ENCODE measurements around the gene SLC7A6. TPM values are rescaled to one million over a fixed set of nuclear protein-coding genes. Genes with fewer than 3 reads are reported as not detected.

SLC7A6 gene
- total and polyA plus RNA-seq, 2 of the 13 experiments (the other 11 are each of a cell fraction or from before 2014, with no cell fraction given): 35.8 to 70.8 TPM

DNA sequence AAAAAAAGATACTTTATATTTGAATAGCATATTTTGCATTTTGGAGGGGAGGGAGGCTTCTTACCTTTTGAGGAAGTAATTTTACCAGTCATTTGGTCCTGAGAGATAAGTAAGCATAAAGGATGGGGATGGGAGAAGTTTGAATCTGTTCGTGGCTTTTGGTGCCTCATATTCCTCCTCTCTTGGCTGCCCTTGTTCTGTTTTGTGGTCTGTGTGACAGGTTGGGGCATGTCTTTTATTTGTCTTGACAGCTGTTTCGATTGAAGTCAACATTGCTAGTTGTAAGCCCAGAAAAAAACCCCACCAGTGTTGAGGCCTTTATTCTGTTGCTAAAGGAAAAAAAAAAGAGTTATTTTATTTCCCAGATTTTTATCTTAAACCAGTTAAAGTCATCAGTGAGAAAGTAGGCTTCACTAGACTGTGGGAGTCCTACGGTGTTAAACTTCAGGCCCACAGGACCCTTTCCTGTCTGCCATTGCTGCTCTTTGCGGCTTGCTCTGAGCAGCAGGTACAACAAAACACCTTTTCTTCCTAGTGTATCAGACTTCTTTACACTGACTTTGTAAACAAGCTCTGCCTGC lies 11.4 kb downstream of the SLC7A6 start (continued):
- no peak for TF ChIP-seq ZNF841 (CRISPR knock-in tag; IDR thresholded peaks at IDR 0.05; ENCODE audit: borderline replicate concordance)

DNA sequence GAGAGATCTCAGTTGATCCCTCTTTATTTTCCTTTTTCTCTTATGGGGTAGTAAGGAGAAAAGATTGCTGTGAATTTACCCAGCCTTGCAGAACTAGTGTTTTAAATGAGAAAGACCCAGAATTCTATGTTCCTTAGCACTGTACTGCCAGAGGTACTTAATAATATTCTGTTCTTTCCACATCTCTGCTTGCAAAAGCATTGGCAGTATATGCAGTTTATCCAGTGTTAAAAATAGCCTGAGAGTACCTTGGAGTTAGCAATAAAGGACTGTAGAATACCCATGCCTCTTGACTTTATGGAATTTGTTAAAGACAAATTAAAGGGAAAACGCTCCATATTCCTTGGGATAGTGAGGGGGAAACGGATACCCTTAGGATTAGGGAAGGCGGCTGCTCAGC lies 11.9 kb downstream of the SLC7A6 start:
- peaks cover 67% of the 10 kb centered on the region for H3K4me1 ChIP-seq (ENCODE audit: insufficient read depth, low read length)
- peak overlapping the region; percentile 48; the same call in 1 of the 2 replicates for H3K4me2 ChIP-seq (ENCODE audit: low read depth, low read length)
- in situ Hi-C loops (cut with HindIII; ENCODE audit: extremely low pct_ligation_motif_present, low pct_unique_long_range_greater_than_20kb): no loop called here
- TF ChIP-seq ZMAT3 (CRISPR knock-in tag; conservative IDR thresholded peaks at IDR 0.05): no peak
- TF ChIP-seq ZSCAN21 (CRISPR knock-in tag; IDR thresholded peaks at IDR 0.05; ENCODE audit: borderline replicate concordance): no peak
- TF ChIP-seq HNRNPLL (IDR thresholded peaks at IDR 0.05; ENCODE audit: low read depth, low read length, poor library complexity, severe bottlenecking): no peak
- TF ChIP-seq CBX2 (IDR thresholded peaks at IDR 0.05; ENCODE audit: low read depth, low read length): no peak
- TF ChIP-seq CBX2 (CRISPR knock-in tag; IDR thresholded peaks at IDR 0.05; ENCODE audit: low read depth): no peak
- TF ChIP-seq ZFP41 (CRISPR knock-in tag; IDR thresholded peaks at IDR 0.05; ENCODE audit: borderline replicate concordance): no peak
- TF ChIP-seq FOXP1 (IDR thresholded peaks at IDR 0.05): no peak
- TF ChIP-seq FOXP1 (CRISPR knock-in tag; IDR thresholded peaks at IDR 0.05): no peak
- peaks cover 20 to 41% of the 10 kb centered on the region in 2 experiments for H3K36me3 ChIP-seq (replicated peaks in 1 of 2; ENCODE audit: control insufficient read depth in 1 of 2, insufficient read depth in 2 of 2, low read length in 2 of 2)
- H3K4me3 ChIP-seq (replicated peaks in 1 of 3; ENCODE audit: insufficient read depth in 1 of 3, low read depth in 2 of 3, low read length in 3 of 3): no peak overlapping the region
- DNase-seq (ENCODE audit: low spot score): no peak
- H3K27me3 ChIP-seq (ENCODE audit: control insufficient read depth in 1 of 2, insufficient read depth in 2 of 2, low read length in 2 of 2): no peaks in the 10 kb centered on the region
- peak overlapping the region; percentile 52 for H3K27ac ChIP-seq (ENCODE audit: extremely low read length, insufficient read depth, low read length)
- peak overlapping the region; percentile 27; the same call in 1 of the 2 replicates for H3K9ac ChIP-seq (ENCODE audit: insufficient read depth, low read depth, low read length)
- peaks cover 4% of the 10 kb centered on the region; the same call in 1 of the 2 replicates for H4K20me1 ChIP-seq (ENCODE audit: insufficient read depth, low read length)
- H3K9me3 ChIP-seq (ENCODE audit: low read length): no peaks in the 10 kb centered on the region
- no peak for ATAC-seq
- no peak for FAIRE-seq
- peaks cover 46% of the 10 kb centered on the region for H3K79me2 ChIP-seq (ENCODE audit: insufficient read depth, low read length)
- no peak overlapping the region for H2AFZ ChIP-seq (ENCODE audit: low read length)
- no TSS peak for BruUV-seq (replicated peaks)
- intact Hi-C loops (cut with micrococcal nuclease; ENCODE audit: unreplicated experiment): no loop called here
- WGBS (ENCODE audit: low lambda C conversion rate): 67% methylated on average over 3 of the region's 3 CpGs
- ChIA-PET POLR2A (interaction anchor here (1.1 to 2.4 kb wide), 4 partner anchors 9 to 35 kb away, joined by 3 to 16 read pairs (median 7); partner anchors contain the start of genes PRMT7, SLC7A6 and SLC7A6OS), CTCF (ENCODE audit: low intra/inter-chr PET ratio, low total read pairs) (no interaction called here)
